Measurements from ENCODE around the gene EFCAB8.

The EFCAB8 gene

GRCh38 chr20:32839227-32839981 is 19.3 kb upstream of the EFCAB8 start:
- CTCF ChIA-PET: no interaction called here
- no peak for DNase-seq (ENCODE audit: low read depth, low spot score)
- TF ChIP-seq, protein P1, sequence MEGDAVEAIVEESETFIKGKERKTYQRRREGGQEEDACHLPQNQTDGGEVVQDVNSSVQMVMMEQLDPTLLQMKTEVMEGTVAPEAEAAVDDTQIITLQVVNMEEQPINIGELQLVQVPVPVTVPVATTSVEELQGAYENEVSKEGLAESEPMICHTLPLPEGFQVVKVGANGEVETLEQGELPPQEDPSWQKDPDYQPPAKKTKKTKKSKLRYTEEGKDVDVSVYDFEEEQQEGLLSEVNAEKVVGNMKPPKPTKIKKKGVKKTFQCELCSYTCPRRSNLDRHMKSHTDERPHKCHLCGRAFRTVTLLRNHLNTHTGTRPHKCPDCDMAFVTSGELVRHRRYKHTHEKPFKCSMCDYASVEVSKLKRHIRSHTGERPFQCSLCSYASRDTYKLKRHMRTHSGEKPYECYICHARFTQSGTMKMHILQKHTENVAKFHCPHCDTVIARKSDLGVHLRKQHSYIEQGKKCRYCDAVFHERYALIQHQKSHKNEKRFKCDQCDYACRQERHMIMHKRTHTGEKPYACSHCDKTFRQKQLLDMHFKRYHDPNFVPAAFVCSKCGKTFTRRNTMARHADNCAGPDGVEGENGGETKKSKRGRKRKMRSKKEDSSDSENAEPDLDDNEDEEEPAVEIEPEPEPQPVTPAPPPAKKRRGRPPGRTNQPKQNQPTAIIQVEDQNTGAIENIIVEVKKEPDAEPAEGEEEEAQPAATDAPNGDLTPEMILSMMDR (IDR thresholded peaks at IDR 0.05; ENCODE audit: insufficient read depth, low read length, missing control alignments): no peak
- no peak overlapping the region for H3K4me3 ChIP-seq (ENCODE audit: low read depth, low read length)
- POLR2A ChIA-PET: no interaction called here

DNA sequence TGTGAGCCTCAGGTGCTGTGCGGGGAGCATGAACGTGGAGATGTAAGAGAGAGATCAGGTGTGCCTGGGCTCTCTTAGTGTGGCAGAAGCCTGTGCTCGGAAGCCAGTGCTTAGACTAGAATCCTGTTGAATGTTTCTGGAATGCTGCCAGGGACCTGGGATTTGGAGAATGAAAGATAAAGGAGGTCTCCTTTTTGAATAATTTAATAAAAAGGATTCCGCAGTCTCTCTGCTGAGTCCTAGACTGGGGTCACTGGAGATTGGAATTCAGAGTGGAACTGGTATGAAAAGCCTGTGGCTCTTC is 18.8 kb upstream of the EFCAB8 start:
- TF ChIP-seq, protein P1 (IDR thresholded peaks at IDR 0.05; ENCODE audit: insufficient read depth, low read length, missing control alignments): no peak
- no peak for DNase-seq (ENCODE audit: low read depth, low spot score)
- no peak overlapping the region for H3K4me3 ChIP-seq (ENCODE audit: low read depth, low read length)
- ChIA-PET POLR2A (no interaction called here), CTCF (no interaction called here)

DNA sequence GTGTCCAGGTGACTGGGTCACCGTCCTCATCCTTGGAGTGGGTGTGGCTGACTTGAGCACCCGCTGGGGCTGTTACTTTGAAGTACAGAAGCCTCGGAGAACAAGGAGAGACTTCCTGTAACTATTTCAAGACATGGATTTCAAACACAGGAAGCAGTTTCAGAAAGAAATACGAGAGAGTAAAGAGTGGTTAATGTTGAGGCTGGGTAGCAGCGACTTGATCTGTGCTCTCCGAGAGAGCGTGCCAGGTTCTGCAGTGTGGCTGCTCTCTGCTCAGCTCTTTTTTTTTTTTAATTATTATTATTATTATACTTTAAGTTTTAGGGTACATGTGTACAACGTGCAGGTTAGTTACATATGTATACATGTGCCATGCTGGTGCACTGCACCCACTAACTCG is 17.5 kb upstream of the EFCAB8 start:
- ChIA-PET CTCF (interaction anchor here (1.6 kb wide), 1 partner anchor 51 kb away, joined by 4 read pairs; no protein-coding TSS in a partner anchor), POLR2A (no interaction called here)
- DNase-seq (ENCODE audit: low read depth, low spot score): no peak
- H3K4me3 ChIP-seq (ENCODE audit: low read depth, low read length): no peak overlapping the region
- TF ChIP-seq, protein P1 (IDR thresholded peaks at IDR 0.05; ENCODE audit: insufficient read depth, low read length, missing control alignments): no peak

DNA sequence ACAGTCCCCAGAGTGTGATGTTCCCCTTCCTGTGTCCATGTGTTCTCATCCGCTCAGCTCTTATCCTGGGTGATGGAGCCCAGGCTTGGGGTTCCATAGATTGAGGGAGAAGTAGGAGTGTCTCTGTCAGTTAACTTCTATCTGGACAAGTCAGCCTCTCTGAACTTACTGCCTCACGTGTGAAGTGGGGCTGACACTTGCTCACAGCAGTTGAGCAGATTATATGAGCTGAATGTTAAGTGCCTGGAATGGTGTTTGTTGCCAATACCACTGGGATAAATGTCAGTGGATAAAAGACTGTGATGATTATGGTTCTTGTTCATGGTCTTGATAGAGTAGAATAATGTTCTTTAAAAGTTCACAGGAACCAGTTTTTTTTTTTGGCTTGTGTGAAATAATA is 17.1 kb upstream of the EFCAB8 start:
- POLR2A ChIA-PET: no interaction called here
- DNase-seq (ENCODE audit: low read depth, low spot score): no peak
- CTCF ChIA-PET: interaction anchor here (0.5 to 1.6 kb wide), 2 partner anchors 10 to 51 kb away, joined by 3 to 4 read pairs; no protein-coding TSS in a partner anchor
- no peak overlapping the region for H3K4me3 ChIP-seq (ENCODE audit: low read depth, low read length)
- TF ChIP-seq, protein P1 (IDR thresholded peaks at IDR 0.05; ENCODE audit: insufficient read depth, low read length, missing control alignments): no peak

GRCh38 chr20:32842688-32843524 is 15.8 kb upstream of the EFCAB8 start:
- no peak for DNase-seq (ENCODE audit: low read depth, low spot score)
- CTCF ChIA-PET: interaction anchor here (1.6 to 1.9 kb wide), 2 partner anchors 53 to 64 kb away, joined by 4 read pairs; no protein-coding TSS in a partner anchor

More at GRCh38 chr20:32842688-32843524, 15.8 kb upstream of the EFCAB8 start:
- TF ChIP-seq, protein P1 (IDR thresholded peaks at IDR 0.05; ENCODE audit: insufficient read depth, low read length, missing control alignments): no peak
- no peak overlapping the region for H3K4me3 ChIP-seq (ENCODE audit: low read depth, low read length)
- POLR2A ChIA-PET: no interaction called here
